GM12878 (cell line): Measurements from ENCODE around the gene RHCE. TPM values are rescaled to one million over a fixed set of nuclear protein-coding genes. Genes with fewer than 3 reads are reported as not detected.

ENCODE experiments used
- ATAC-seq: fragments of 200-7000 bp; cut with Tn5 transposase; 3 replicates; pipeline ENCODE4 v1.9.1; 2020; ENCODE audit warnings: mild to moderate bottlenecking, moderate library complexity
- BruUV-seq: library from RNA; stranded (reverse); fragments of 400-500 nt; replicated peaks from 2 replicates; lab custom pipeline; 2021; lab: Mats Ljungman, UMichigan
- CTCF ChIA-PET: fragments of 300-600 bp; sonication (Branson Sonifier 250); formaldehyde crosslinking; extraction: SDS; loops from one replicate; lab custom pipeline; 2021; ENCODE audit warnings: inconsistent platforms; lab: Yijun Ruan, JAX
- POLR2A ChIA-PET: fragments of 350-600 bp; formaldehyde crosslinking; extraction: SDS; loops from one replicate; lab custom pipeline; 2021; ENCODE audit warnings: inconsistent platforms; lab: Charles Lee
- RAD21 ChIA-PET: fragments of 300-600 bp; sonication (Branson Sonifier 250); formaldehyde crosslinking; loops from one replicate; lab custom pipeline; 2023; ENCODE audit warnings: antibody characterized with exemption; ENCODE audit not compliant: unreplicated experiment; lab: Charles Lee
- SMC1A ChIA-PET: fragments of 300-600 bp; sonication (Branson Sonifier 250); formaldehyde crosslinking; loops from one replicate; lab custom pipeline; 2023; ENCODE audit not compliant: unreplicated experiment, uncharacterized antibody; lab: Charles Lee
- DNase-seq: peaks from one replicate; pipeline ENCODE4 v3.0.0-alpha.2; 2011; ENCODE audit warnings: low read depth, low spot score
- FAIRE-seq: peaks from 3 replicates; lab custom pipeline; 2011; peaks lifted over from hg19 to GRCh38; lab: Jason Lieb, UNC
- H2AFZ ChIP-seq: 2 replicates; pipeline ENCODE4 v1.6.0; 2011; ENCODE audit warnings: low read depth, low read length, control low read depth; ENCODE audit not compliant: control insufficient read depth
- H3K27ac ChIP-seq: 2 replicates; pipeline ENCODE4 v1.5.1; 2011; ENCODE audit warnings: control low read depth; ENCODE audit not compliant: control insufficient read depth, insufficient read depth
- H3K27me3 ChIP-seq, 2 experiments: replicated peaks in 1 of 2; 2 replicates each; pipeline versions ENCODE4 v1.6.0 to v1.6.1; 2011; ENCODE audit warnings: low read length in 1 of 2; ENCODE audit not compliant: control insufficient read depth in 2 of 2, insufficient read depth in 2 of 2
- H3K36me3 ChIP-seq, 2 experiments: 2 replicates each; pipeline ENCODE4 v1.5.1; 2011; ENCODE audit warnings: low read length in 1 of 2; ENCODE audit not compliant: control insufficient read depth in 2 of 2, insufficient read depth in 2 of 2
- H3K4me1 ChIP-seq: 2 replicates; pipeline ENCODE4 v1.6.1; 2011; ENCODE audit warnings: mild to moderate bottlenecking, low read length, moderate library complexity, mixed read lengths; ENCODE audit not compliant: control insufficient read depth, insufficient read depth
- H3K4me2 ChIP-seq: 2 replicates; pipeline ENCODE4 v1.6.0; 2011; ENCODE audit warnings: control low read depth; ENCODE audit not compliant: control insufficient read depth, insufficient read depth
- H3K4me3 ChIP-seq: fragments of 200-600 bp; sonication (generic); 2 replicates; pipeline ENCODE4 v1.5.1; 2016
- H3K79me2 ChIP-seq: 2 replicates; pipeline ENCODE4 v1.6.0; 2011; ENCODE audit warnings: low read length; ENCODE audit not compliant: control insufficient read depth, insufficient read depth
- H3K9ac ChIP-seq: 2 replicates; pipeline ENCODE4 v1.8.0; 2011; ENCODE audit warnings: low read length, control low read depth, mixed read lengths; ENCODE audit not compliant: control insufficient read depth, insufficient read depth
- H3K9me3 ChIP-seq: replicated peaks from 3 replicates; pipeline ENCODE4 v1.5.1; 2011; ENCODE audit warnings: mild to moderate bottlenecking, low read length; ENCODE audit not compliant: control insufficient read depth, insufficient read depth
- H4K20me1 ChIP-seq: 2 replicates; pipeline ENCODE4 v1.6.0; 2011; ENCODE audit not compliant: control insufficient read depth, insufficient read depth
- ATF7 ChIP-seq: fragments of 450-650 bp; IDR thresholded peaks from 2 replicates; pipeline ENCODE4 v1.6.1; 2016; ENCODE audit warnings: low read depth, mild to moderate bottlenecking
- BCLAF1 ChIP-seq: fragments of 450-650 bp; IDR thresholded peaks from 2 replicates; pipeline ENCODE4 v1.6.1; 2017; ENCODE audit warnings: antibody characterized with exemption, mild to moderate bottlenecking, moderate library complexity
- CREB1 ChIP-seq: IDR thresholded peaks from 2 replicates; pipeline ENCODE4 v1.6.1; 2012; ENCODE audit warnings: low read depth, mild to moderate bottlenecking, inconsistent platforms
- ETV6 ChIP-seq, 2 experiments: fragments of 450-650 bp in 1 of 2; IDR thresholded peaks in 1 of 2; conservative IDR thresholded peaks in 1 of 2; 2 replicates each; pipeline ENCODE4 v1.6.1; 2014; ENCODE audit warnings: antibody characterized with exemption in 1 of 2, borderline replicate concordance in 1 of 2, low read depth in 1 of 2, mild to moderate bottlenecking in 1 of 2, moderate library complexity in 1 of 2
- FOXK2 ChIP-seq: fragments of 450-650 bp; IDR thresholded peaks from 2 replicates; pipeline ENCODE4 v1.6.1; 2017; ENCODE audit warnings: mild to moderate bottlenecking, moderate library complexity
- FOXM1 ChIP-seq: IDR thresholded peaks from 2 replicates; pipeline ENCODE4 v1.6.1; 2012; ENCODE audit warnings: low read depth, mild to moderate bottlenecking, inconsistent platforms, low read length, moderate library complexity
- HDAC2 ChIP-seq: fragments of 200-600 bp; sonication (generic); IDR thresholded peaks from 2 replicates; pipeline ENCODE4 v1.6.1; 2017
- IKZF2 ChIP-seq, 2 experiments: fragments of 450-650 bp; IDR thresholded peaks; 2 replicates each; pipeline ENCODE4 v1.6.1; 2017; ENCODE audit warnings: mild to moderate bottlenecking in 2 of 2, moderate library complexity in 2 of 2
- JUNB ChIP-seq: IDR thresholded peaks from 2 replicates; pipeline ENCODE4 v1.6.1; 2016; ENCODE audit warnings: antibody characterized with exemption, mild to moderate bottlenecking
- MXI1 ChIP-seq: fragments of 150-350 bp; IDR thresholded peaks from 2 replicates; pipeline ENCODE4 v1.6.1; 2011; ENCODE audit warnings: low read depth, mild to moderate bottlenecking, inconsistent platforms, low read length, improper control_type of control experiment
- NFYA ChIP-seq: IDR thresholded peaks from 2 replicates; pipeline ENCODE4 v1.6.1; 2011; ENCODE audit warnings: low read depth, mild to moderate bottlenecking, low read length, improper control_type of control experiment, borderline replicate concordance
- NKRF ChIP-seq: fragments of 450-650 bp; conservative IDR thresholded peaks from 2 replicates; pipeline ENCODE4 v1.6.1; 2017; ENCODE audit warnings: mild to moderate bottlenecking, moderate library complexity
- NR2C1 ChIP-seq: fragments of 450-650 bp; IDR thresholded peaks from 2 replicates; pipeline ENCODE4 v1.6.1; 2017; ENCODE audit warnings: antibody characterized with exemption, mild to moderate bottlenecking, moderate library complexity
- POU2F2 ChIP-seq: IDR thresholded peaks from 3 replicates; pipeline ENCODE4 v1.6.1; 2011; ENCODE audit warnings: low read depth, mild to moderate bottlenecking, low read length, borderline replicate concordance
- STAT3 ChIP-seq: IDR thresholded peaks from 2 replicates; pipeline ENCODE4 v1.6.1; 2011; ENCODE audit warnings: low read depth, low read length, improper control_type of control experiment
- USF1 ChIP-seq: IDR thresholded peaks from 2 replicates; pipeline ENCODE4 v1.6.1; 2011; ENCODE audit warnings: borderline replicate concordance, low read depth, mild to moderate bottlenecking, moderate library complexity, mixed read lengths, low read length; ENCODE audit not compliant: insufficient read depth; ENCODE audit errors: extremely low read length
- ZBTB33 ChIP-seq: fragments of 450-650 bp; IDR thresholded peaks from 2 replicates; pipeline ENCODE4 v1.6.1; 2017; ENCODE audit warnings: mild to moderate bottlenecking
- ZSCAN29 ChIP-seq: fragments of 450-650 bp; IDR thresholded peaks from 2 replicates; pipeline ENCODE4 v1.6.1; 2017; ENCODE audit warnings: mild to moderate bottlenecking, moderate library complexity
- WGBS: methylation state at CpG from one replicate; pipeline ENCODE4 v1.1.6; 2016; ENCODE audit warnings: low lambda C conversion rate; ENCODE audit not compliant: insufficient replicate concordance, insufficient coverage; ENCODE audit errors: missing lambda C conversion rate; 5-methylcytosine and 5-hydroxymethylcytosine counted together
- in situ Hi-C: fragments of 300-500 bp; cut with MboI; formaldehyde crosslinking; loops from 9 replicates; pipeline ENCODE4 v1.14.3; 2018; ENCODE audit warnings: mixed read lengths
- intact Hi-C: fragments of 100-400 bp; cut with micrococcal nuclease; formaldehyde crosslinking; loops from one replicate; pipeline ENCODE4 v1.14.2; 2022; ENCODE audit not compliant: unreplicated experiment
- polyA plus RNA-seq, 11 experiments: library from polyadenylated mRNA; depleted of rRNA in 4 of 11; unstranded in 6 of 11; stranded (reverse) in 5 of 11; fragments of >200 nt; fragmentation: Nextera tagmentation in 4 of 11; fragmentation: Illumina TruSeq in 1 of 11; extraction: Ambion mirVana in 4 of 11; extraction: Trizol in 1 of 11; gene quantifications; 1 replicate in 1 of 11; 2 replicates in 10 of 11; pipeline versions ENCODE4 v1.2.1 to v1.2.3, GENCODE V29; 2011 to 2016; ENCODE audit warnings: inconsistent platforms in 2 of 11, missing spikeins in 2 of 11, low read depth in 1 of 11
- total RNA-seq, 4 experiments: library from RNA; depleted of rRNA in 3 of 4; stranded (reverse); fragments of >200 nt in 3 of 4; fragmentation: Illumina TruSeq in 1 of 4; extraction: Trizol in 1 of 4; gene quantifications; 2 replicates each; pipeline versions ENCODE4 v1.2.1 to v1.2.3, GENCODE V29; 2013 to 2021

Gene RHCE
- total and polyA plus RNA-seq, 10 of the 15 experiments (the other 5 are each of a cell fraction or from before 2014, with no cell fraction given) = 0.06 to 0.41 (median 0.22) TPM; not detected in 2

- Histone ChIP-seq H3K27ac (no peak overlapping the region), H3K9me3 (no peaks in the 10 kb centered on the region), H3K79me2 (peaks cover under 1% of the 10 kb centered on the region; the same call in 1 of the 2 replicates), H3K4me1 (peaks cover 29% of the 10 kb centered on the region), H2AFZ (no peak overlapping the region), H4K20me1 (no peaks in the 10 kb centered on the region), H3K9ac (no peak overlapping the region), H3K27me3 (no peaks in the 10 kb centered on the region), H3K36me3 (peaks cover 2 to 9% of the 10 kb centered on the region in 2 experiments), H3K4me3 (no peak overlapping the region), H3K4me2 (no peak overlapping the region)
- ChIA-PET SMC1A (interaction anchor here (0.6 to 6.3 kb wide), 5 partner anchors 18 to 213 kb away, joined by 3 to 52 read pairs (median 7); no protein-coding TSS in a partner anchor), CTCF (interaction anchor here (0.6 to 5.7 kb wide), 3 partner anchors 25 to 374 kb away, joined by 4 to 36 read pairs (median 9); no protein-coding TSS in a partner anchor), RAD21 (interaction anchor here (0.5 to 7.6 kb wide), 3 partner anchors 11 to 25 kb away, joined by 4 to 67 read pairs (median 56); partner anchors contain the start of gene MACO1), POLR2A (interaction anchor here (2.0 to 4.8 kb wide), 2 partner anchors 10 to 25 kb away, joined by 6 to 54 read pairs; no protein-coding TSS in a partner anchor)
- ATAC-seq (no peak), FAIRE-seq (no peak), DNase-seq (no peak)
- TF ChIP-seq ATF7 (no peak), NR2C1 (no peak), FOXK2 (no peak), CREB1 (no peak), STAT3 (no peak), NKRF (no peak), MXI1 (no peak), HDAC2 (no peak), NFYA (no peak), ZBTB33 (no peak), JUNB (no peak), IKZF2 (IDR thresholded peaks at IDR 0.05) (no peak), FOXM1 (no peak), POU2F2 (no peak), ETV6 (conservative IDR thresholded peaks at IDR 0.05 in 1 of 2, IDR thresholded peaks at IDR 0.05 in 1 of 2; ENCODE audit: borderline replicate concordance in 1 of 2, low read depth in 1 of 2) (no peak), USF1 (no peak), BCLAF1 (no peak), ZSCAN29 (no peak)
- in situ Hi-C loops = no loop called here
- 84% methylated on average over 3 of the region's 3 CpGs for WGBS
- BruUV-seq = no TSS peak
- intact Hi-C loops = no loop called here
Observed at GRCh38 chr1:25451908-25452307, 31.3 kb upstream of the RHCE start.
